SH-SY5Y (cell line): ENCODE measurements around the gene SUMF2.

Experiments
- GATA2 ChIP-seq: IDR thresholded peaks from 2 replicates; pipeline ENCODE4 v1.6.1; 2011; ENCODE audit warnings: mild to moderate bottlenecking, low read depth, low read length
- GATA3 ChIP-seq: IDR thresholded peaks from 2 replicates; pipeline ENCODE4 v1.6.1; 2011; ENCODE audit warnings: low read depth, mild to moderate bottlenecking, low read length, moderate library complexity

- no peak for TF ChIP-seq GATA2
- TF ChIP-seq GATA3 = no peak
These were observed 10.1 kb upstream of the SUMF2 start for GRCh38 chr7:56053993-56054392.
